ENCODE measurements around the gene A4GNT.

The A4GNT gene

GRCh38 chr3:138132239-138132638, at the start of gene A4GNT:
Gene A4GNT, minus strand, starts transcription at chr3:138132390. Its CDS starts 1,134 bp downstream, at chr3:138131256.
- no peaks in the 10 kb centered on the region for H3K9me3 ChIP-seq (ENCODE audit: control insufficient read depth, low read length)
- no peak within 1 kb of the TSS for H2AFZ ChIP-seq
- no peak within 1 kb of the TSS for H3K9ac ChIP-seq
- H3K27me3 ChIP-seq (ENCODE audit: control insufficient read depth, insufficient read depth, low read length) = no peaks in the 10 kb centered on the region
- H3K4me1 ChIP-seq = no peaks in the 10 kb centered on the region
- TF ChIP-seq, protein P1, sequence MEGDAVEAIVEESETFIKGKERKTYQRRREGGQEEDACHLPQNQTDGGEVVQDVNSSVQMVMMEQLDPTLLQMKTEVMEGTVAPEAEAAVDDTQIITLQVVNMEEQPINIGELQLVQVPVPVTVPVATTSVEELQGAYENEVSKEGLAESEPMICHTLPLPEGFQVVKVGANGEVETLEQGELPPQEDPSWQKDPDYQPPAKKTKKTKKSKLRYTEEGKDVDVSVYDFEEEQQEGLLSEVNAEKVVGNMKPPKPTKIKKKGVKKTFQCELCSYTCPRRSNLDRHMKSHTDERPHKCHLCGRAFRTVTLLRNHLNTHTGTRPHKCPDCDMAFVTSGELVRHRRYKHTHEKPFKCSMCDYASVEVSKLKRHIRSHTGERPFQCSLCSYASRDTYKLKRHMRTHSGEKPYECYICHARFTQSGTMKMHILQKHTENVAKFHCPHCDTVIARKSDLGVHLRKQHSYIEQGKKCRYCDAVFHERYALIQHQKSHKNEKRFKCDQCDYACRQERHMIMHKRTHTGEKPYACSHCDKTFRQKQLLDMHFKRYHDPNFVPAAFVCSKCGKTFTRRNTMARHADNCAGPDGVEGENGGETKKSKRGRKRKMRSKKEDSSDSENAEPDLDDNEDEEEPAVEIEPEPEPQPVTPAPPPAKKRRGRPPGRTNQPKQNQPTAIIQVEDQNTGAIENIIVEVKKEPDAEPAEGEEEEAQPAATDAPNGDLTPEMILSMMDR (IDR thresholded peaks at IDR 0.05) = no peak
- no peak within 1 kb of the TSS for H3K27ac ChIP-seq
- H3K4me3 ChIP-seq (ENCODE audit: low read depth, low read length) = no peak within 1 kb of the TSS
- no peaks in the 10 kb centered on the region for H3K36me3 ChIP-seq (ENCODE audit: control insufficient read depth, insufficient read depth, low read length)
- H3K4me2 ChIP-seq (ENCODE audit: low read length) = no peak within 1 kb of the TSS
- no peaks in the 10 kb centered on the region for H3K79me2 ChIP-seq

DNA sequence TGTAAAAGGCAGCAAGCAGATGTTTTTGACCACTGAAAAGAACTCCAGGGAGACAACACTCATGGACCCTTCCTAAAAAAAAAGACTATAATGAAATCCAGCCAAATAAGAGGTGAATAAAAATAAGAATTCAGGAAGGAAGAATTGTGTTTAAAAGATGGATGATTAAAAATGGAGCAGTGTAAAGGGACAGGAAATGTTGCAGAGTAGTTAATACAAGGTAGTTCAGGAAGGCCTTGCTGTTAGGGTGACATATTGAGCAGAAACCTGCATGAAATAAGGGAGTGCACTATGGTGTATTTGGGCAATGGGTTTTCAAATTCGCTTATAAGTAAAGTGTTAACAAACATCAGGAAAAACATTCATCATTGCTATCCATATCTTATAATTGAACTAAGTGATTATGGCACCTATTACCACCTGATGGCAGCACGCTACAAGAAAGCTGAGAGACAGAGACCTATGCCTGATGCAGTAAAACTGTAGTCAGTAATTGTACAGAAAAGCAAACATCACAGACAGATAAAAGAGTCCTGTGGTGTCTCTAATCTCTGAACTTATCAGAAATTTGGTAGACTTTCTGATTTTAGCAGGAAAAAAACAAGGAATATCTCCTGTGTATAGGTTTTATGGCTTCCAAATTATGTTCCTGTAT, 48.3 kb upstream of the A4GNT start:
- Histone ChIP-seq H2AFZ (no peak overlapping the region), H3K27ac (no peak overlapping the region), H3K36me3 (ENCODE audit: control insufficient read depth, insufficient read depth, low read length) (no peaks in the 10 kb centered on the region), H3K27me3 (ENCODE audit: control insufficient read depth, insufficient read depth, low read length) (no peaks in the 10 kb centered on the region), H3K9ac (no peak overlapping the region), H3K79me2 (no peaks in the 10 kb centered on the region), H3K4me3 (ENCODE audit: low read depth, low read length) (no peak overlapping the region), H3K9me3 (ENCODE audit: control insufficient read depth, low read length) (no peaks in the 10 kb centered on the region), H3K4me1 (no peaks in the 10 kb centered on the region), H3K4me2 (ENCODE audit: low read length) (no peak overlapping the region)
- TF ChIP-seq, protein P1 (IDR thresholded peaks at IDR 0.05) = peak; percentile 50

GRCh38 chr3:138174421-138175131, 42.4 kb upstream of the A4GNT start, which contains the start of gene DBR1:
Gene DBR1, minus strand, starts transcription at chr3:138174921. Its CDS starts 126 bp downstream, at chr3:138174795.
- H3K27ac ChIP-seq = peak within 1 kb of the TSS; percentile 68
- H3K4me1 ChIP-seq = no peaks in the 10 kb centered on the region
- peak within 1 kb of the TSS; percentile 78 for H3K4me2 ChIP-seq (ENCODE audit: low read length)
- no peaks in the 10 kb centered on the region for H3K79me2 ChIP-seq
- H3K27me3 ChIP-seq (ENCODE audit: control insufficient read depth, insufficient read depth, low read length) = no peaks in the 10 kb centered on the region
- no peak within 1 kb of the TSS for H3K9ac ChIP-seq
- no peaks in the 10 kb centered on the region for H3K36me3 ChIP-seq (ENCODE audit: control insufficient read depth, insufficient read depth, low read length)
- peak within 1 kb of the TSS; percentile 85 for H2AFZ ChIP-seq
- TF ChIP-seq, protein P1 (IDR thresholded peaks at IDR 0.05) = peak; percentile 6
- H3K4me3 ChIP-seq (ENCODE audit: low read depth, low read length) = peak within 1 kb of the TSS; percentile 73
- no peaks in the 10 kb centered on the region for H3K9me3 ChIP-seq (ENCODE audit: control insufficient read depth, low read length)

- H3K4me1 ChIP-seq = no peaks in the 10 kb centered on the region
- H3K4me3 ChIP-seq (ENCODE audit: low read depth, low read length) = peak overlapping the region; percentile 73
- no peaks in the 10 kb centered on the region for H3K27me3 ChIP-seq (ENCODE audit: control insufficient read depth, insufficient read depth, low read length)
- TF ChIP-seq, protein P1 (IDR thresholded peaks at IDR 0.05) = no peak
- H3K36me3 ChIP-seq (ENCODE audit: control insufficient read depth, insufficient read depth, low read length) = no peaks in the 10 kb centered on the region
- H3K79me2 ChIP-seq = no peaks in the 10 kb centered on the region
- H2AFZ ChIP-seq = peak overlapping the region; percentile 85
- H3K9ac ChIP-seq = no peak overlapping the region
- peak overlapping the region; percentile 68 for H3K27ac ChIP-seq
- peak overlapping the region; percentile 78 for H3K4me2 ChIP-seq (ENCODE audit: low read length)
- H3K9me3 ChIP-seq (ENCODE audit: control insufficient read depth, low read length) = no peaks in the 10 kb centered on the region
Measured at GRCh38 chr3:138173769-138174420, 41.7 kb upstream of the A4GNT start.
